ENCODE results near the gene YBX2. TPM values are rescaled to one million over a fixed set of nuclear protein-coding genes. Genes with fewer than 3 reads are reported as not detected.

The YBX2 gene
- total and polyA plus RNA-seq, 7 donors = 0.14 to 1.8 (median 0.66) TPM

GRCh38 chr17:7253082-7253481, 41.4 kb downstream of the YBX2 start:
- 69 to 78% (median 69%) methylated on average over 5 of the region's 5 CpGs for WGBS, 3 donors
- peaks cover 36% of the 10 kb centered on the region for H3K4me1 ChIP-seq
- no peaks in the 10 kb centered on the region for H3K27me3 ChIP-seq (ENCODE audit: insufficient read depth in 3 of 3, low read length in 2 of 3)
- intact Hi-C loops (cut with DNase I) = no loop called here
- peak overlapping the region; percentile 99 for H3K4me3 ChIP-seq
- ATAC-seq (no peak), DNase-seq (no peak)
- H3K36me3 ChIP-seq (ENCODE audit: insufficient read depth in 1 of 2, low read depth in 1 of 2) = peaks cover 2 to 51% of the 10 kb centered on the region in 2 donors
- H3K9me3 ChIP-seq = no peaks in the 10 kb centered on the region
- no peak for TF ChIP-seq CTCF (IDR thresholded peaks at IDR 0.05)
- H3K27ac ChIP-seq = peak overlapping the region; percentile 99

- peaks cover 42% of the 10 kb centered on the region for H3K4me1 ChIP-seq
- peak within 1 kb of the TSS; percentile 99 for H3K4me3 ChIP-seq
- peak within 1 kb of the TSS; percentile 99 for H3K27ac ChIP-seq
- peak; percentile 21 for TF ChIP-seq CTCF (IDR thresholded peaks at IDR 0.05)
- WGBS, 3 donors = 1% methylated on average over 46 to 55 of the region's 55 CpGs
- DNase-seq (peak; percentile 96 to 98), ATAC-seq (peak; percentile 68 to 80 (median 72))
- H3K36me3 ChIP-seq (ENCODE audit: insufficient read depth in 1 of 2, low read depth in 1 of 2) = peaks cover 2 to 44% of the 10 kb centered on the region in 2 donors
- H3K27me3 ChIP-seq (ENCODE audit: insufficient read depth in 3 of 3, low read length in 2 of 3) = no peaks in the 10 kb centered on the region
- intact Hi-C loops (cut with DNase I) = loop anchor here in 1 of 2 donors (1.0 kb wide), 1 partner anchor 44 kb away; no protein-coding TSS in a partner anchor
- H3K9me3 ChIP-seq = no peaks in the 10 kb centered on the region
Measured at GRCh38 chr17:7252176-7253043, 42.0 kb downstream of the YBX2 start, which contains the start of gene ELP5. ELP5 (plus strand) TSS chr17:7252215; CDS start chr17:7252551, 336 bp downstream.

DNA sequence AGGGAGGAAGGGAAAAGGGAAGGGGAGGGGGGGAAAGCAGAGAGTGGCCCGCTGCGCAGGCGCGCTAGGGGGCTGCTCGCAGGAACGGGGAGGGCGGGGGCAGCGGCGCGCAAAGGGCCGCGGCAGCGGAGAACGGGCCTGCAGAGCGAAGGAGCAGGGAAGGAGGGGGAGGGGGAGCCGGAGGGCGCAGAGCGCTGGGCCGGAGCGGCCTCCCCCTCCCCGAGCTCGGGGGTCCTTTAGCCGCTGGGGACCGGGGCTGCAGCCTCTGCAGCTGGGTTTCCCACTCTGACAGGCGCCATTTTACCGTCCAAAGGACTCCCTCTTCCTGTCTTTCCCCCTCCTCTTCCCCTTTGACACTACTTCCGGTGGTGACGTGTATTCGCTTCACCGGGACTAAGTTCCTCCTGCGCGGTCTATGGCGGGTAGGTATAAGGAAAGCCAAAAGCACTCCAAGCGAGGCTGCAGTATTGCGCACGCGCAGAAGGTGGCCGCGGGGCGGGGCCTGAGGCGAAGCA, 42.7 kb downstream of the YBX2 start, which contains the start of gene CTDNEP1:
Gene CTDNEP1 (minus strand): TSS at position 74 of the 515 bp plus-strand sequence. CDS start 438 bp downstream, outside the sequence.
- H3K36me3 ChIP-seq (ENCODE audit: insufficient read depth in 1 of 2, low read depth in 1 of 2) = peaks cover 2 to 42% of the 10 kb centered on the region in 2 donors
- intact Hi-C loops (cut with DNase I) = loop anchor here in 1 of 2 donors (1.0 kb wide), 1 partner anchor 45 kb away; no protein-coding TSS in a partner anchor
- no peaks in the 10 kb centered on the region for H3K9me3 ChIP-seq
- peak; percentile 97 to 99 for DNase-seq
- WGBS, 3 donors = 0 to 1% (median 0%) methylated on average over 15 to 41 of the region's 41 CpGs
- no peak for TF ChIP-seq CTCF (IDR thresholded peaks at IDR 0.05)
- H3K27me3 ChIP-seq (ENCODE audit: insufficient read depth in 3 of 3, low read length in 2 of 3) = no peaks in the 10 kb centered on the region
- H3K4me3 ChIP-seq = peak within 1 kb of the TSS; percentile 99
- peak within 1 kb of the TSS; percentile 99 for H3K27ac ChIP-seq
- peaks cover 45% of the 10 kb centered on the region for H3K4me1 ChIP-seq
- ATAC-seq = peak; percentile 86 to 92 (median 88)

DNA sequence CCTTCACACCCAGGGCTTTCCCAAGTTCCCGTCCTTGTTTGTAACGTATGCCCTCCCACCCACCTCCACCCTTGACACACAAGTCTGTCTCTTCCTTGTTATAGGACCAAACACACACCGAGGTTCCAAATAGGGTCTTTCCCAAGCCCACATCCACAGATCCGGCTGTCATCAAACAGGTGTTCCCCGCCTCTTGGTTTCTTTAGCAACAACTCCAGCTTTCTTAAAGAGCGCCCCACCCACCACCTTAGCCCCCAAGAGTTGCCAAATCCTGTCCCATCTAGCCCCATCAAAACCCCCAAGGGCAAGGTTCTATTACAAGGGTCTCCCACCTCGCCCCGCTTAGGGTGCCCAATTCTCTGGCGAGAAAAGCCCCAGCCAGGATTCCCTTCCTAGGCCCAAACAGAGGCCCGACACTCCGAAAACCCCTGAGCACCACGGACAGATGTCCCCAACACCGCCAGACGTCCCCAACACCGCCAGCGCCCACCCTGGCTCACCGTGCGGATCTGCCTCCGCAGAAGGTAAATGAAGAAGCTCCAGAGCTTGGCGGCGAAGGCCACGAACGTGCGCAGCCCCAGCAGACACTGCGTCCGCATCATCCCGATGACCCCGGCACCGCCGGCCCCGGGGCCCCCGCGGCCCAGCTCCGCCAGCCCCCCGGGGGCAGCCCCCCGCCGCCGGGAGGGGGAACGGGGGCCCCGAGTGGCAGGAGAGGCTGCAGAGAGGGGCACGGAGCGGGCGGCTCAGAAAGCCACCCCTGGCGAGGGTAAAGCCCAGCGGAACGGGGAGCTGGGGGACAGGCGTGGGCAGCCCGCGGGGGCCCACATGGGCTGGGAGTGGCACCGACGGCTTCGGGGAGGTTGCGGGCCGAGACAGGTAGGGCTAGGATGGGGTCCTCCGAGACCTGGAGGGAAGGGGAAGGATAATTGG, 43.5 kb downstream of the YBX2 start:
- ATAC-seq = peak in 1 of 4 donors; percentile 1
- H3K4me1 ChIP-seq = peaks cover 45% of the 10 kb centered on the region

More for the DNA sequence above, 43.5 kb downstream of the YBX2 start:
- no peaks in the 10 kb centered on the region for H3K9me3 ChIP-seq
- TF ChIP-seq CTCF (IDR thresholded peaks at IDR 0.05) = no peak
- peak in 1 of 2 donors; percentile 37 for DNase-seq
- 0 to 1% (median 0%) methylated on average over 40 to 55 of the region's 55 CpGs for WGBS, 3 donors
- H3K4me3 ChIP-seq = peak overlapping the region; percentile 99
- H3K36me3 ChIP-seq (ENCODE audit: insufficient read depth in 1 of 2, low read depth in 1 of 2) = peaks cover 2 to 42% of the 10 kb centered on the region in 2 donors
- no peaks in the 10 kb centered on the region for H3K27me3 ChIP-seq (ENCODE audit: insufficient read depth in 3 of 3, low read length in 2 of 3)
- intact Hi-C loops (cut with DNase I) = no loop called here
- H3K27ac ChIP-seq = peak overlapping the region; percentile 99

Data from psoas muscle (tissue), 8 donors.